GM18909 (cell line): ENCODE data around the gene KCNAB1.
"Not testable (repeated sequence)": the region's sequence is repeated elsewhere in the genome, so short reads cannot be mapped to it uniquely, and the experiment has no call there.

ENCODE experiments used
- ATAC-seq: cut with Tn5 transposase; IDR thresholded peaks from one replicate; pipeline ENCODE4 v1.9.1; 2021; ENCODE audit warnings: mild to moderate bottlenecking; ENCODE audit not compliant: unreplicated experiment, poor library complexity

The KCNAB1 gene

DNA sequence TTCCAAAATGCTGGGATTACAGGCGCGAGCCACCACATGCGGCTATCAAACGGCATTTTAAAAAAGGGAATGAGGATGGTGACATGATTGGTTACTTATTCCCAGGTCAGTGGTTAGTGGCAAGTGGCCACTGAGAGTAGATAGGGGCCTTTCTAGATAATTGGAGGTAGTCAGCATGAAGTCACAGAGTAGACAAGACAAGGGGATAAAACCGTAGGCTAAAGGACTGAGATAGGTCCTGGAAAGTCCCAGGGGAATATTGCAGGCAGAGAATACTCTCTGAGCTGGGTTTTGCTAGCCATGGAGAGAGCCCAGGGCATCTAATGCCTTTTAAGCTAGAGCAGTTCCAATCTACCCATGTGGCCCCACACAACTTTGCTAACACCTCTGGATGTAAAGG lies 52.2 kb downstream of the KCNAB1 start:
- no peak for ATAC-seq

DNA sequence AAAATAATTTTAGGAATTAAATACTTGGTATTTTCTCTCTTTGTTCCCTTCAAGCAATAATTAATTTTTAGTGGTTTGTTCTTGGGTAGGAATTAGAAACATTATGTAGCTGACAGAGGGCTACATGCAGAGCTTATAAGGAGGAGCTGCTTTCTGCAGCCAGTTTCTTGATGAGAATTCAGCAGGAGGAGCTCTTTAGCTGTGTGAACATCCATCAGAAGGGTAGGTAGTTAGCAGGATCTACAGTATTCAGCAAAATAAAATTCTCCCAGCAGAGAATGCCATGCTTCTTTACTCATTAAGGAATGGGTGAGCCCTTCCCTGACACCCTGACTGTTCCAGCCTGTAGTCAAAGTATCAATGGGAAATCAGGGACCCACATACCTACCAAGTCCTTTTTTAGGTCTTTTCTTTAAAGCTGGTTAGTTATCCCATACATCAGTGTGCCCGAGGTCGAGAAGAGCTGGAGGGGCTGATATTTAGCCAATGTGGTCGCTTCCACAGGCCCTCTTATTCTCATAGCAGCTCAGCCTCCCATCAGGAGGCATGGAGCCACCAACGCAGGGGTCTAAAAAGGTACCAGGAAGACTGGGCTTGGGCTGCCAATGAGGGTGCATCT lies 54.0 kb downstream of the KCNAB1 start:
- no peak for ATAC-seq

DNA sequence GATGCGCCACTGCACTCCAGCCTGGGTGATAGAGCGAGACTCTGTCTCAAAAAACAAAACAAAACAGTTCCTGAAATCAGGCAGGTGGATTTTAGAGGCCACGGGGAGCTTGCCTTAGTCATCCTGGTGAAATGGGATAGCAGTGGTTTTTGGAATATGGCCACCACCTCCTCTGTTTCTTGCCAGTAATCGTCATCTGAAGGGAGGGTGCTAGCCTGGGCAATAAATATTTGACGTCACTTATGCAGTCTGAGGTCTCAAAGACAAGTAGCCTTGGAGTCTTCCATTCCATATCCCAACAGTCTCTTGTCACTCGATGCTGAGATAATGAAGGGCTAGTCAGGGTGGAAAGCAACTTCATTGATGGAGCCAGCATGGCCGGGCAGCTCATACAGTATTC lies 55.2 kb downstream of the KCNAB1 start:
- ATAC-seq, result no peak

DNA sequence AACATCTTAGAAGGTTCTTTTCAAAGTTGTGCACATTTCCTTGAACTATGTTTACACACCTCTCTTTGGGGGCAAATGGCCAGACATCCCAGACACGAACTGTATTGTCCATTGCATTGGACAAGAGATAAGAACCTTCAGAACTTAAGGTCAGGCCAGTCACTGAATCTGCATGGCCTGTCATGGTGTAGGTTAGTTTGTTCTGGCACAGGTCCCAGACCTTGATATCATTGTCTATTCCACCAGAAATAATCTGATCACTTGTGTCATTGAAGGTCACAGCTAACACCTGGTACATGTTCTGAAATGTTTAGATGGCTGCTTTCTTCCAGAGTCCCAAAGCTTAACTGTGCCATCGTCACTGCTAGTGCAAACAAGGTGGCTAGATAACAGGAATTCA lies 55.7 kb downstream of the KCNAB1 start:
- no peak for ATAC-seq

DNA sequence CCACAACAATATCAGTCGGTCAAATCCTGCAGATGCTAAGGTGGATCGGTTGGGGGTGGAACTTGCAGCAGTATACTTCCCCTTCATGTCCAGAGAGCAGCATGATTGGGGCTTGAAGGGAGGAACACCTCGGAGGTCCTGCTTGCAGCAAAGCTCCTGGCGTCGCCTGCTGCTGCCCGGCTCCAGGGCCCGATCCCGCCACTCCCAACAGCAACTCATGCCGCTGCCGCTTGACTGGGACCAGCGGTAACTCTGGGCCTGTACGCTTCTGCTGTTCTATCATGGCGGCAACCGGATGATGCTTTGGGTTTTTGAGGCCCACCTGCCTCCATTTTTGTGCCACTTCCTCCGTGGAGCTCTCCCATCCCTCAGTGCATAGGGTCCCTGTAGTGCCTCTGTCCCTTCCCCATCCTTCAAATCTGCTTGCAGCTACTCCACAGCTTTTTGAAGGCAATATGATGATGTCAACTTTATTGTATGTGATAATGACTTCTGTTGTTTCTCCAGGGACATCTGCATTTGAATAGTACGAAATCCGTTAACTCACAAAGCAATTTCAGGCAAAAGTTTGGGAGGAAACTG lies 56.3 kb downstream of the KCNAB1 start:
- no peak for ATAC-seq

DNA sequence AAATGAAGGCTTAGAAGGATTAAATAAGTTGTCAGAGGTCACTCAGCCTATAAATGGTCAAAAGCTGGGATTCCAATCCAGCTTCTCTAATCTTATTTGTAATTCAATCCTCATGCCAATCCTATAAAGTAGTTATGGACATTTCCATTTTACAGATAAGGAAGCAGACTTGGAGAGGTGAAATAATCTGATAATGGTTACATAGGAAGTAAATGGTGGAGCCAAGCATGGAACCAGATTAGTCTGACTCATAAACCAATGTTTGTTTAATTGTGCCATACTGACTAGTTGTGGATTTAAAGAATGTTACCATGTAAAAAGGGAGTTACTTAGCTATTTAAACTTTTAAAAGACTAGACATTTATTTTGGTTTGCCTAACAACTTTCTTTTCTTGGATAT lies 59.7 kb downstream of the KCNAB1 start:
- ATAC-seq, result no peak

DNA sequence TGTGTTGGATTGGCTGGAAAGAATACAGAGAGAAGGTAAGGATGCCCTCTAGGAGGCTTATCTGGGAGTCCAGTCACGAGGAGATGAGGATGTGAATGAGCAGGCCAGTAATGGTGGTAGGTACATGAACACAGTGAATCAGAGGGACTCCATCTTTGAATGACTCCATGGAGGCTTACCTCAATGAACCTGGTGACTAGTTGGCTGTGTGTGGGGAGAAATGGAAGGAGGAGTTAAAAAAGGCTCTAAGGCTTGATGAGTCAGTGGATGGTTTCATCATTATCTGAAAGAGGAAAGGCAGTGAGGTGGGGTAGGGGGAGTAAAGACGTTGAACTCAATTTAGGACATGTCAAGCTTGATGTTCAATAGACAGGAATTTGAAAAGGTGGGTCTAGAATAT lies 61.1 kb downstream of the KCNAB1 start:
- no peak for ATAC-seq

DNA sequence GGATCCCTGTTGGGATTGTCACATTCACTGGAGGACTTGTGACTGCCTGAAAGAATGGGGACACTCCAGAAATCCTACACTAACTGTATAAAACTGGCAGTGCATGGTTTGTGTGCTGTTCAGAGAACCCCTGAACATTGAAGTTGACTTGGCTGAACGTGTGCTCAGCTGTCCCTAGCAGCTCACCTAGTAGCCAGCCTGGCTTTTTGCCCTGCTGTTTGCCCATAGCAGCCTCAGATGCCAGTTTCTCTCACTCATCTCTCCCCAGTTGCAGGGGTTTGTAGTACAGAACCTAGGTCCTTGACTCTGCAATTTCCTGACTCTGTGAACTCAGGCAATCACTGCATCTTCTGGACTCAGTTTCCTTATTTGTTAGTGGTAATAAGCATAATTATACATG lies 63.0 kb downstream of the KCNAB1 start:
- ATAC-seq, result no peak

DNA sequence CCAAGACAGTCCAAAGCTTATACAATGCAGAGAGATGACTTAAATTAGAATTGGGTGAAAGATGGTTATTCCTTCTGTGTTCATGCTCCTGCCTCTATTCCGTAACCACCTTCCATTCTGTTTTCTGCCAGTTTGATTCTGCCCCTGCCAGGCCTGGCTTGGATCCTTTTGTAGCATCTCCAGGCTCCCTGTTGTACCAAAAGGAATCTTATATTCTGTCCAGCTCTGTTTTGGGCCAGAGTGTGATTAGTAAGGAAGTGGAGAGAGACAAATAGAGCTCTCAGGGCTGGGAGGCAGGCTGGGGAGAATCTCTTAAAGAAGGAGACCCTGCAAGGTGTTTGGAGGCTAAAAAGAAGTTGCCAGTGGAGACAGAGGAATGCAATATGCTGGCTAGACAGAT lies 63.8 kb downstream of the KCNAB1 start:
- no peak for ATAC-seq

DNA sequence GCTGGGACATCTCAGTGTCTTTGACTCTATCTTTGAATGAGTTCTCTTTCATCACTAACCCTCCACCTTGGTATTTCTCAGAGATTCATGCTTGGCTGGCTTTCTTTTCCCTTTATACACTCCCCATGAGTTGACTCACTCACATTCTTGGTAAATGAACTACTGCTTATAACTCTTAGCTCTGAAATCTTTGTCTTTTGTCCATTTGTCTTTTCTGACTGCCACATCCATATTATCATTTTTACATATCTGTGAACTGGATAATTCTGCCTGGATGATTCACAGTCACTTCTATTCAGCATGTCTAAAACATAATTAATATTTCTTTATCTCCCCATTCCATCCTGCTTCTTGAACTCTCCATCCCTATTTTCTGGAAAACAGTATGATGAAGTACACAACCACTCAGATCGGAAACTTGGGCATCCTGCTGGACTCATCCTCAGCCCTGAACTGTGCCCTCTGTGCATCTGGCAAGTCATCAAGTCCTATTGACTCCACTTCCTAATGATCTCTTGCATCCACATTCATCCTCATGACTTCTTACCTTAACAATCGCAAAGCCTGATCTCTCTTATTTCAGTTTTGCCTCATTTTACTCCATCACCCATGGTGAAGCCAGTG lies 66.9 kb downstream of the KCNAB1 start:
- no peak for ATAC-seq

DNA sequence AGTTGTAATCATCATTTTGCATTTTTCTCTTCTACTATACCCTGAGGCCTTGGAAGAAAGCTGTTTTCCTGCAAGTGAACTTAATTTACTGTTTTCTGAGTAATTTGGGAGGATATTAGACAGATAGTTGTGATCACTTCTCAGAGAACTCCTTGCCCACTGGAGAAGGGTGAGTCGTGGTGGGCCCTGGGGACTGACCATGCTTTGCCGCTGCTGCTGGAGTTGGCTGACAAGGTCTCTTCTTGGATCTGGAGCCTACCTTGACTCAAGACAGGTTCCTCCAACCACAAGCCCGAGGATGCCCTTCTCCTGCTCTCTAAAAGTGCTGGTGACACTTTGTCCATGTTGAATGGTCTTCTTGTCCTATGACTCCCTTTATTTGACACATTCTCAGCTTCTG lies 68.4 kb downstream of the KCNAB1 start:
- ATAC-seq, result no peak

DNA sequence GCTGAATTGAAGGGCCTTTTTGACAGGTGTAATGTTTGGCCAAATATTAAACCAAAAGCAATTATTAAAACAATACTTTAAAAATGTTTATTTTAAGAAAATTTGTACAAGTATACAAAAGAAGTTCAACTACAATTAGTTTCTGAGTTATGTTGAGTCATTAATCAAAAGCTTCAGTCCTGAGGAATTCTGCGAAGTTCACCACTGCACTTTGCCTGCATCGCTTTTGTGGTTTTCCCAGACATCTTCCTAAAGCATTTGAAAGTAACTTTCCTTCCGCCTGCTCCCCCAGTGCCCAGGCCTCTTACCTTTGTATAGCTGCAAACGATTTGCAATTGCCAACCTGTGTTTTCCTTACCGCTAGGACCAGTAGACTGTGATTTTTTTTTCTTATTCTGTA lies 69.5 kb downstream of the KCNAB1 start:
- ATAC-seq, result no peak

DNA sequence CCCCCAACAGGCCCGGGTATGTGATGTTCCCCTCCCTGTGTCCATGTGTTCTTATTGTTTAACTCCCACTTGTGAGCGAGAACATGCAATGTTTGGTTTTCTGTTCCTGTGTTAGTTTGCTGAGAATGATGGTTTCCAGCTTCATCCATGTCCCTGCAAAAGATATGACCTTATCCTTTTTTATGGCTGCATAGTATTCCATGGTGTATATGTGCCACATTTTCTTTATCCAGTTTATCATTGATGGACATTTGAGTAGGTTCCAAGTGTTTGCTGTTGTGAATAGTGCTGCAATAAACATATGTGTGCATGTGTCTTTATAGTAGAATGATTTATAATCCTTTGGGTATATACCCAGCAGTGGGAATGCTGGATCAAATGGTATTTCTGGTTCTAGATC lies 74.6 kb downstream of the KCNAB1 start:
- ATAC-seq, result not testable (repeated sequence)

DNA sequence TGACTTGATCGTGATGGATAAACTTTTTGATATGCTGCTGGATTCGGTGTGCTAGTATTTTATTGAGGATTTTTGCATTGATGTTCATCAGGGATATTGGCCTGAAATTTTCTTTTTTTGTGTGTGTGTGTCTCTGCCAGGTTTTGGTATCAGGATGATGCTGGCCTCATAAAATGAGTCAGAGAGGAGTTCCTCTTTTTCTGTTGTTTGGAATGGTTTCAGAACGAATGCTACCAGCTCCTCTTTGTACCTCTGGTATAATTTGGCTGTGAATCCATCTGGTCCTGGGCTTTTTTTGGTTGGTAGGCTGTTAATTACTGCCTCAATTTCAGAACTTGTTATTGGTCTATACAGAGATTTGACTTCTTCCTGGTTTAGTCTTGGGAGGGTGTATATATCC lies 76.8 kb downstream of the KCNAB1 start:
- not testable (repeated sequence) for ATAC-seq

DNA sequence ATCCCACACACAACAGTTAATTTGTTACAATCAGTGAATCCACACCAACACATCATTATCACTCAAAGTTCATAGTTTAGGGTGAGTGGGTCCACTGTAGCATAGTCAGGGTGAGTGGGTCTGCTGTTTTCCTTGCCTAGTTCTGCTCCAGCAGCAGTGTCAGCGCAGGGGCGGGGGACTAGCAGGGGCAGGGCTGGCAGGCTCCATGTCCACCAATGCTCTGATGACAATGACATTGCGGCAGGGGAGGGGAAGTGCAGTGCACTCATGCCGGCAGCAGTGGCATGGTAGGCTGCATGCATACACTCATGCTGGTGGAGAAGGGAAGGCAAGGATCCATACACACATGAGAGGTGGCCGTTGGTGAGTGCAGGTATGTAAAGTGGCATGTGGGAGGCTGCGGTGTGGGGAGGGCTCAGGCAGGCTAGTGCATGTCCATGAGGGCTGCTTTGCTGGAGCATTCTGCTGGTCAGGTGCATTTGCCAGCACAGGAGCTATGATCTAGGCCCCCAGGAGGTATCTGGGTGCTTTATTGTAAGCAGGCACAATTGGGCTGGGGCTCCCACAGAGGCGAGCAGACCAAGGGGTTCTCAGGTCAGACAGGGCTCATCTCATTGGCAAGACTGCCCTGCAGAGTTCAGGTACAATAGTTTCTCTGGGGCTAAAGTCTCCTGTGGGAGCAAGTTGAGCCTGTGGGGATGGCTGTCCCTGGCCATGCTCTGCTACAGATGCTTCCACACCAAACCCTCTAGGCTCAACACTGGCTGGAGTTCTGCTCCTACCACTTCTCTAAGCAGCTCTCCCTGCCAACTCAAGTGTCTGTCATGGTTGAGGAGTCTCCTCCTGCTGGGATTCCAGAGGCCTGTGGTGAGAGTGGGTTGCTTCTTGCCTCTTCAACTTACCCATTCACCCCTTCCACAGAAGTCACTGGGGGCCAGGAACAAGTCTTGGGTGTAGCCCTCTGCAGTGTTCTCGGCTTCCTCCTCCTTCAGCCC lies 81.3 kb downstream of the KCNAB1 start:
- ATAC-seq, result no peak

DNA sequence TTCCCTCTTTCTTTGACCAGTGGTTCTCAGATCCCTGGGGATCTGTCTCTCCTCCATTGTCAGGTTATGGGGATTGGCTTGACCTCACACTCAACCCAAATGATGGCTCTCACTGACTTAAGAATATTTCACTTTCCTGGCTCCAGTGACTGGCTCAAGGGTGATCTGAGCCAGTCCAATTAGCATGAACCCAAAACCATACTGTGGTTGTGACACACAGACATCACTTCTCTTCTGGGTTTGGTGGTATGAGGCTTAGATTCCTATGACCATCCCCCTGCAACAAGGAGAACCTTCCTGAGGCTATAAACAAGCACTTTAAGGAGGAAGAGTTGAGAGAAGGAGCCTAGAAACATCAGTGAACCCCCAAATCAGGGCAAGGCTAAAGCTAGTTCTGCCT lies 85.8 kb downstream of the KCNAB1 start:
- no peak for ATAC-seq

DNA sequence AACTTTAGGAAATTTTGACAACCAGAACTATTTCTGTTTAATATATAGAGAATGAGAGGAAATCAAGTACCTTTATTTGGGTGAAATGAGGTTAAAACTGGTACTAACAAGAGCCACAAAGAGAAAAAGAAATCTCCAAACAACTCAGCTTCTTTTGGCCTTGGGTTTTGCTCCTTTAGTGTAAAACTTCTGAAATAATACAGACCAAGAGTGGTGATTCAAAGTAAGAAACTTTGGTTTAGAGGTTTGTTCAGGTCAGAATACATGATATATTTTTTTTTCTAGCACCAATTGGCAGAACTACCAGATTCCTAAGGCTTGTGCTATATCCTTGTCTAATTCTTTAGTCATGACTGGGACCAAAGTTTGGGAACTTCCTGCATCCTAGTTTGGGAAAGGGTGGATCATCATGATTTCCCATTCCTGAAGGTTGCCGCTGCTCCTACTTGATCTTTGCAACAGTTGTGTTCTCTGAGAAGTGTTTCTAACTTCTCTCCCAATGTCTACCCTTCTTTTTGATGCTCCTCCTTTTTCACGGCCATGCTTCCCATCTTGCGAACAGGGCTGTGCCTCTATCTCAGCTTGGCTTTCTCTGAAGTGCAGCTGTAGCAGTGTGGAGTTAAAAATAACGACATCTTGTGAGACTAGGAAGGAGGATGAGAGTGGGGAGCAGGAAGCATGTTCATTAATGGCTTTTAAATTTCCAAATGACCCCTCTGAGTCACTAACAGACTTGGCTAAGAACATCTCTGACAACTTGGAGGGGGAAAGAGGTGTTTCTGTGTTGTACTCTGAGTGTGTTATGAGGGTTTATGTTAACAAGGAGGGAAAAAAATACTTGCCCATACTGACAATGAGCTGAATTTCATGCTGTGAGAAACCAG lies 87.7 kb downstream of the KCNAB1 start:
- ATAC-seq, result no peak

DNA sequence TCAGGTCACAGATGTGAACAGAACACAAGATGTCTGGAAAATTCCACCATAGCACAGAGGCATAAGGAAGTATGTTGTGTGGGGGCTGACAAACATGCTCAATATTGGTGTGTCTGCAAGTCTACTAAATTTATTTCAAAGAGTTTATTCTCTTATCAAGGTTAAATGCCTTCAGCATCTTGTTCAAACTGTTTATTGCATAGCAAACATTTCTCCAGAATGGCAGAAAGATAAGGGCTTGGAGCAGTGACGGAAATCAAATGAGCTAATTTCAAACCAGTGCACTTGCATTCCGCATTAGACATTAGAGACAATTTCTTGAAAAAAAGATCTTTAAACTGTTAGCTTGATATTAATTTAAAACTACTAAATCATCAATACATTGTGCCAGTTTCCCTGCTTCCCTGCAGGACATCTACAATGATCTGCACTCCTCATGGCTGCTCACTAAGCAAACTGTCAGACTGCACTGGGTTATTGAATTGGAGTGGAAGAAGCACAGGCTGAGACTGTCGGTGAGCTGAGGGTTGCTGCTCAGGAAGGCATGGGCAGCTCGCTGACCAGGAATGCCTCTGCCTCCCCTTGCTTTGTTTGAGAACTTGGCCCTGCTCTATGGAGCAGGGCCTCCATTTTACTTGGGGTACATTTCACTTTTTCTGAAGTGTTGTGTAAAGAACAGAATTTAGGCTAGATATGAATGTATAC lies 89.4 kb downstream of the KCNAB1 start:
- ATAC-seq, result no peak

DNA sequence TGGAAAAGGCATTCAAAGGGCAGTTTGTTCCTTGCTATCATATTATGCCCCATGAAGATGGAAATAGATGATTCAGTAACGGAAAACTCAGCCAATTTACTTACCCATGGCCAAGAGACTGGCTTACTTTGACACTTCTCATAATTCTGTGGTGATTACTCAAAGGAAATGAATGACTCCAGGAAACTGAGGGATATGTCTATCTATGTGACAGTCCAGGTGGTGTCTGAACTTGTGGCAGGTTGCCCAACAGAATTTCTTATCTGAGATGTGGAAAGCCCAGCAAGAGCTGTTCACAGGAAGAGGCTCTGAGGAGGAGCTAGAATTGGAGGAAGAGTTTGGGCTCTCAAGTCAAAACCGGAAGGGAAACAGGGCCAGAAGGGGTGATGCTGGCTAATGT lies 91.2 kb downstream of the KCNAB1 start:
- no peak for ATAC-seq
